IMR-90 (cell line): Measurements from ENCODE around the gene CELF6. TPM values are rescaled to one million over a fixed set of nuclear protein-coding genes. Genes with fewer than 3 reads are reported as not detected.
A peak's percentile ranks its signal among the peaks of the same experiment; 100 is the strongest.

Experiments used
- ATAC-seq: fragments of 200-7000 bp; cut with Tn5 transposase; 2 replicates; pipeline ENCODE4 v1.9.1; 2020; ENCODE audit warnings: low read depth, mild to moderate bottlenecking, moderate library complexity
- BruUV-seq: library from RNA; stranded (reverse); fragments of 400-500 nt; replicated peaks from 2 replicates; lab custom pipeline; 2021; lab: Mats Ljungman, UMichigan
- CTCF ChIA-PET: fragments of 300-600 bp; formaldehyde crosslinking; extraction: SDS; loops from one replicate; lab custom pipeline; 2021; ENCODE audit warnings: antibody characterized with exemption; lab: Yijun Ruan, JAX
- POLR2A ChIA-PET: fragments of 300-600 bp; sonication (Branson Sonifier 250); formaldehyde crosslinking; loops from one replicate; lab custom pipeline; 2022; ENCODE audit warnings: antibody characterized with exemption; ENCODE audit not compliant: unreplicated experiment; lab: Charles Lee
- DNase-seq: peaks from one replicate; pipeline ENCODE4 v3.0.0; 2013
- H2AFZ ChIP-seq: replicated peaks from 2 replicates; pipeline ENCODE3; 2013; ENCODE audit warnings: low read length, mild to moderate bottlenecking; ENCODE audit not compliant: poor library complexity
- H2AK5ac ChIP-seq: 2 replicates; pipeline ENCODE4 v1.6.1; 2013; ENCODE audit warnings: low read depth, low read length, inconsistent platforms
- H2AK9ac ChIP-seq: replicated peaks from 2 replicates; pipeline ENCODE3; 2013; ENCODE audit warnings: mild to moderate bottlenecking, low read depth, low read length, moderate library complexity; ENCODE audit not compliant: poor library complexity
- H2BK120ac ChIP-seq: 2 replicates; pipeline ENCODE4 v1.6.1; 2013; ENCODE audit warnings: low read depth, low read length, inconsistent platforms
- H2BK15ac ChIP-seq: 3 replicates; pipeline ENCODE4 v1.6.1; 2013; ENCODE audit warnings: low read depth, low read length, inconsistent platforms
- H2BK20ac ChIP-seq: 2 replicates; pipeline ENCODE4 v1.6.1; 2013; ENCODE audit warnings: low read depth, mild to moderate bottlenecking, inconsistent platforms, low read length, moderate library complexity
- H2BK5ac ChIP-seq: 2 replicates; pipeline ENCODE4 v1.6.1; 2013; ENCODE audit warnings: mild to moderate bottlenecking, low read depth, low read length, inconsistent platforms; ENCODE audit not compliant: poor library complexity, severe bottlenecking
- H3K14ac ChIP-seq: replicated peaks from 2 replicates; pipeline ENCODE4 v1.6.1; 2013; ENCODE audit warnings: low read depth, low read length, inconsistent platforms
- H3K18ac ChIP-seq: 2 replicates; pipeline ENCODE4 v1.6.1; 2013; ENCODE audit warnings: low read depth, low read length, control low read depth
- H3K23ac ChIP-seq: 2 replicates; pipeline ENCODE4 v1.6.1; 2013; ENCODE audit warnings: low read depth, low read length, inconsistent platforms
- H3K27ac ChIP-seq: 2 replicates; pipeline ENCODE4 v1.5.1; 2013; ENCODE audit warnings: mild to moderate bottlenecking, control low read depth, low read length; ENCODE audit not compliant: insufficient read depth
- H3K27me3 ChIP-seq: 2 replicates; pipeline ENCODE4 v1.6.1; 2013; ENCODE audit warnings: low read length; ENCODE audit not compliant: control insufficient read depth, insufficient read depth
- H3K36me3 ChIP-seq: 2 replicates; pipeline ENCODE4 v1.6.1; 2013; ENCODE audit warnings: low read length, mixed read lengths; ENCODE audit not compliant: control insufficient read depth, insufficient read depth
- H3K4ac ChIP-seq: 2 replicates; pipeline ENCODE4 v1.6.1; 2013; ENCODE audit warnings: low read depth, low read length, inconsistent platforms
- H3K4me1 ChIP-seq: 2 replicates; pipeline ENCODE4 v1.6.1; 2013; ENCODE audit warnings: low read length, mixed read lengths; ENCODE audit not compliant: control insufficient read depth, insufficient read depth
- H3K4me2 ChIP-seq: 2 replicates; pipeline ENCODE4 v1.6.1; 2013; ENCODE audit warnings: low read depth, mild to moderate bottlenecking, control low read depth, low read length, moderate library complexity
- H3K4me3 ChIP-seq: 2 replicates; pipeline ENCODE4 v1.5.1; 2013; ENCODE audit warnings: low read depth, mild to moderate bottlenecking, control low read depth, low read length, moderate library complexity; ENCODE audit not compliant: insufficient read depth
- H3K56ac ChIP-seq: 2 replicates; pipeline ENCODE4 v1.6.1; 2013; ENCODE audit warnings: low read length, inconsistent platforms; ENCODE audit not compliant: insufficient read depth; ENCODE audit errors: extremely low read depth
- H3K79me1 ChIP-seq, 2 experiments: 2 replicates each; pipeline ENCODE4 v1.6.1; 2013; ENCODE audit warnings: low read length in 2 of 2, inconsistent platforms in 1 of 2, low read depth in 1 of 2
- H3K9ac ChIP-seq: 2 replicates; pipeline ENCODE4 v1.6.1; 2013; ENCODE audit warnings: low read depth, low read length, control low read depth
- H3K9me1 ChIP-seq: 2 replicates; pipeline ENCODE4 v1.6.1; 2013; ENCODE audit warnings: low read length, inconsistent platforms; ENCODE audit not compliant: insufficient read depth
- H3K9me3 ChIP-seq: 2 replicates; pipeline ENCODE4 v1.6.1; 2013; ENCODE audit warnings: low read length; ENCODE audit not compliant: control insufficient read depth, insufficient read depth
- H4K20me1 ChIP-seq: 2 replicates; pipeline ENCODE4 v1.6.1; 2013; ENCODE audit warnings: low read length, inconsistent platforms; ENCODE audit not compliant: insufficient read depth
- H4K5ac ChIP-seq: 2 replicates; pipeline ENCODE4 v1.6.1; 2013; ENCODE audit warnings: mild to moderate bottlenecking, low read depth, low read length, control low read depth
- H4K8ac ChIP-seq, 2 experiments: 2 replicates each; pipeline ENCODE4 v1.6.1; 2013; ENCODE audit warnings: low read depth in 2 of 2, low read length in 2 of 2, control low read depth in 1 of 2, inconsistent platforms in 1 of 2
- H4K91ac ChIP-seq: 2 replicates; pipeline ENCODE4 v1.6.1; 2013; ENCODE audit warnings: low read depth, low read length, inconsistent platforms; ENCODE audit not compliant: insufficient read depth
- BHLHE40 ChIP-seq: fragments of 150-350 bp; IDR thresholded peaks from 2 replicates; pipeline ENCODE4 v1.6.1; 2016; ENCODE audit warnings: mild to moderate bottlenecking, low read depth, low read length
- CEBPB ChIP-seq: IDR thresholded peaks from 2 replicates; pipeline ENCODE4 v1.6.1; 2012; ENCODE audit warnings: low read depth, low read length, improper control_type of control experiment
- CHD1 ChIP-seq: IDR thresholded peaks from 2 replicates; pipeline ENCODE4 v1.6.1; 2012; ENCODE audit warnings: low read depth, low read length, improper control_type of control experiment
- FOS ChIP-seq: fragments of 150-350 bp; IDR thresholded peaks from 2 replicates; pipeline ENCODE4 v1.6.1; 2016; ENCODE audit warnings: low read depth, low read length
- MAFK ChIP-seq: IDR thresholded peaks from 2 replicates; pipeline ENCODE4 v1.6.1; 2012; ENCODE audit warnings: low read depth, low read length, improper control_type of control experiment
- MAZ ChIP-seq: IDR thresholded peaks from 2 replicates; pipeline ENCODE4 v1.6.1; 2012; ENCODE audit warnings: low read depth, mild to moderate bottlenecking, low read length, improper control_type of control experiment, moderate library complexity, borderline replicate concordance
- MXI1 ChIP-seq: IDR thresholded peaks from 2 replicates; pipeline ENCODE4 v1.6.1; 2012; ENCODE audit warnings: low read depth, mild to moderate bottlenecking, low read length, moderate library complexity, borderline replicate concordance
- NFE2L2 ChIP-seq: fragments of 150-350 bp; IDR thresholded peaks from 2 replicates; pipeline ENCODE4 v1.6.1; 2016; ENCODE audit warnings: low read depth, mild to moderate bottlenecking, low read length
- POLR2A ChIP-seq: IDR thresholded peaks from 2 replicates; pipeline ENCODE4 v1.6.1; 2012; ENCODE audit warnings: mild to moderate bottlenecking, low read depth, low read length
- RAD21 ChIP-seq: IDR thresholded peaks from 2 replicates; pipeline ENCODE4 v1.6.1; 2012; ENCODE audit warnings: low read length, improper control_type of control experiment
- RCOR1 ChIP-seq: IDR thresholded peaks from 2 replicates; pipeline ENCODE4 v1.6.1; 2012; ENCODE audit warnings: mild to moderate bottlenecking, low read length, improper control_type of control experiment; ENCODE audit not compliant: insufficient replicate concordance
- RFX5 ChIP-seq: IDR thresholded peaks from 2 replicates; pipeline ENCODE4 v1.8.0; 2012; ENCODE audit warnings: low read depth, mild to moderate bottlenecking, low read length, moderate library complexity
- SMC3 ChIP-seq: fragments of 150-350 bp; IDR thresholded peaks from 2 replicates; pipeline ENCODE4 v1.6.1; 2016; ENCODE audit warnings: low read depth, mild to moderate bottlenecking, antibody characterized with exemption, low read length, moderate library complexity
- WGBS, 2 experiments: methylation state at CpG; one replicate each; pipeline versions ENCODE4 v1.1.5 to v1.1.7; 2013; ENCODE audit warnings: missing lambda C conversion rate in 2 of 2; ENCODE audit not compliant: insufficient read length in 1 of 2; ENCODE audit errors: extremely low coverage in 2 of 2; 5-methylcytosine and 5-hydroxymethylcytosine counted together
- dilution Hi-C: fragments of 300-500 bp; cut with HindIII; formaldehyde crosslinking; loops from one replicate; pipeline ENCODE4 v1.14.3; 2018; ENCODE audit warnings: low sequenced_read_pairs; ENCODE audit not compliant: unreplicated experiment
- in situ Hi-C: fragments of 300-500 bp; cut with MboI; formaldehyde crosslinking; loops from 3 replicates; pipeline ENCODE4 v1.14.3; 2019; ENCODE audit warnings: low sequenced_read_pairs, inconsistent platforms, mixed read lengths
- intact Hi-C: fragments of 100-400 bp; cut with micrococcal nuclease; formaldehyde crosslinking; loops from 2 replicates; pipeline ENCODE4 v1.10.0; 2022
- polyA plus RNA-seq, 3 experiments: library from polyadenylated mRNA; depleted of rRNA; stranded (reverse); fragments of >200 nt; gene quantifications; 2 replicates each; pipeline ENCODE4 v1.2.3, GENCODE V29; 2012; ENCODE audit warnings: low replicate concordance in 1 of 3
- total RNA-seq: library from RNA; depleted of rRNA; stranded (reverse); fragments of >200 nt; gene quantifications from 2 replicates; pipeline ENCODE4 v1.2.3, GENCODE V29; 2012
- TF ChIP-seq, protein P1 (sequence below): fragments of 150-350 bp; IDR thresholded peaks from 2 replicates; pipeline ENCODE4 v1.6.1; 2016; ENCODE audit warnings: low read depth, mild to moderate bottlenecking, low read length, moderate library complexity, borderline replicate concordance

Gene CELF6
- total and polyA plus RNA-seq, 2 of the 4 experiments (the other 2 are of a cell fraction) = 0.07 TPM; not detected in 1

DNA sequence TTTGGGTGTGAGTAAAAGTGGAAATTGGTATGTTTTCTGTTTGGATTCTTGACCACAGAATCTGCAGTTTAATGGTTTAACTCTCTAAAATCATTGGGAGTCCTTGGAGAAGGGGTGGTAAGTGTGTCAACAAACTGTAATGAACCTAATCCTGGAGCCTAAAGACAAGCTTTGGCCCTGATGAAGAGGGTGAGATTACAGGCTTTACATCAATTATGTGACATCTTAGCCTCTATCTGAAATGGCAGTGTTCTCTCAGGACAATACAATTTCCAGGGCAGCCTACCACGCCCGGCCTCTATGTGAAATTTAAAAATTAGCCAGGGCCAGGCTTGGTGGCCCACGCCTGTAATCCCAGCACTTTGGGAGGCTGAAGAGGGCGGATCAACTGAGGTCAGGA is 84.7 kb downstream of the CELF6 start:
- H3K4me2 ChIP-seq = no peak overlapping the region
- peaks cover 15% of the 10 kb centered on the region for H3K4me1 ChIP-seq
- 0 out of 3 replicates have a peak overlapping the region, but pooled peaks have one; percentile 40 for H2BK15ac ChIP-seq
- TF ChIP-seq NFE2L2 (no peak), RAD21 (no peak), RFX5 (no peak), CEBPB (no peak), SMC3 (no peak), RCOR1 (no peak), MAZ (no peak), FOS (no peak), MAFK (no peak), BHLHE40 (no peak), POLR2A (no peak), CHD1 (no peak), MXI1 (no peak)
- TF ChIP-seq, protein P1, sequence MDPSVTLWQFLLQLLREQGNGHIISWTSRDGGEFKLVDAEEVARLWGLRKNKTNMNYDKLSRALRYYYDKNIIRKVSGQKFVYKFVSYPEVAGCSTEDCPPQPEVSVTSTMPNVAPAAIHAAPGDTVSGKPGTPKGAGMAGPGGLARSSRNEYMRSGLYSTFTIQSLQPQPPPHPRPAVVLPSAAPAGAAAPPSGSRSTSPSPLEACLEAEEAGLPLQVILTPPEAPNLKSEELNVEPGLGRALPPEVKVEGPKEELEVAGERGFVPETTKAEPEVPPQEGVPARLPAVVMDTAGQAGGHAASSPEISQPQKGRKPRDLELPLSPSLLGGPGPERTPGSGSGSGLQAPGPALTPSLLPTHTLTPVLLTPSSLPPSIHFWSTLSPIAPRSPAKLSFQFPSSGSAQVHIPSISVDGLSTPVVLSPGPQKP = no peak
- H4K20me1 ChIP-seq = peaks cover 7% of the 10 kb centered on the region
- peaks cover 15 to 40% of the 10 kb centered on the region in 2 experiments; a peak in 3 of 4 replicates for H3K79me1 ChIP-seq
- no peak overlapping the region for H4K5ac ChIP-seq
- peak overlapping the region; percentile 52; the same call in 1 of the 2 replicates for H3K4ac ChIP-seq
- H2BK120ac ChIP-seq = peak overlapping the region; percentile 45
- DNase-seq (no peak), ATAC-seq (no peak)
- H3K36me3 ChIP-seq = no peaks in the 10 kb centered on the region; the same call in 1 of the 2 replicates
- no peak overlapping the region for H3K4me3 ChIP-seq
- no peak overlapping the region for H2BK5ac ChIP-seq
- no peaks in the 10 kb centered on the region for H3K27me3 ChIP-seq
- peak overlapping the region; percentile 71; the same call in 1 of the 2 replicates for H2BK20ac ChIP-seq
- H4K91ac ChIP-seq = peak overlapping the region; percentile 36; the same call in 1 of the 2 replicates
- no peak overlapping the region for H3K14ac ChIP-seq
- no peak overlapping the region for H3K27ac ChIP-seq
- no TSS peak for BruUV-seq
- dilution Hi-C loops = no loop called here
- no peaks in the 10 kb centered on the region for H3K9me3 ChIP-seq
- H2AFZ ChIP-seq = no peak overlapping the region
- ChIA-PET POLR2A (no interaction called here), CTCF (no interaction called here)
- in situ Hi-C loops = no loop called here
- H3K23ac ChIP-seq = peak overlapping the region; percentile 71
- intact Hi-C loops = no loop called here
- no peak overlapping the region for H3K56ac ChIP-seq
- no peak overlapping the region for H3K18ac ChIP-seq
- no peak overlapping the region for H4K8ac ChIP-seq
- no peak overlapping the region for H2AK9ac ChIP-seq
- peaks cover 20% of the 10 kb centered on the region for H3K9me1 ChIP-seq
- no peak overlapping the region for H2AK5ac ChIP-seq
- H3K9ac ChIP-seq = no peak overlapping the region
- WGBS, 2 experiments = 89% methylated on average over 3 of the region's 4 CpGs; no CpG with 5 or more reads in 1 of the 2 experiments
